NCI-H510A (cell line): Measurements from ENCODE around the gene GRIK4.
"Not testable (repeated sequence)": the region's sequence is repeated elsewhere in the genome, so short reads cannot be mapped to it uniquely, and the experiment has no call there.

ENCODE experiments used
- DNase-seq: peaks from one replicate; lab custom pipeline; 2025; lab: John Stamatoyannopoulos, UW

Gene GRIK4

DNA sequence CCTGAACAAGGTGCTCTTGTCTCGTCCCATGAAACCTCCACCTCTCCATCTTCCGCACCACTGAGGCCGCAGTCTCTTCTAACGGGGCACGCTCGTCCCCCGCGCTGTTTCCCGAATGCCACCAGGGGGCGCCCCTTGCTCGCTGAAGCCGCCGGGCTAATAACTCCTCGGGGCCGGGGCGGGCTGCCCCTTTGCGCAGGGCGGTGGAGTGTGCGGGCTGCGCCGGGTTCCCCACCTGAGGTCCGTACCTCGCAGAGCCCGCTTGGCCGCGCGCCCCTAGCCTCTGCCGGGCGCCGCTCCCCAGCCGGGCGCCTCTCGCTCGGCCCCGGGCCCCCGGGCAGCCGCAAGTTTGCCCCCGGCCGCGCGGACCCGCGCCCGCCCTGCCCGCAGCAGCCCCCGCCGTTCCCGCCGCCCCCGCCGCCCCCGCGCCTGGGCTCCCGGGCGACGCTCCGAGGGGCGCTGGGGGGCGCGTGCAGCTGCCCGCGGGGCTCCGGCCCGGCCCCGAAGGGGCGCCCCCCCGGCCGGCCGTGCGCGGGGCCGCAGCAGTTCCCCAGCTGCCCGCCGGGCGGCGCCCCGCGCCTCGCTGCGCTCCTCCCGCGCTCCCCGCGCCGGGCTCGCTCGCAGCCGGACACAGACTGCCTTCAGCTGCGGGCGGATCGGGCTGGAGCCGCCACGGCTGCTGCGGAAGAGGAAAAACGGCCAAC lies at the start of gene GRIK4:
Gene GRIK4 (plus strand): TSS at position 633 of the 704 bp plus-strand sequence. CDS start 148,571 bp downstream, outside the sequence.
- DNase-seq, result peak; percentile 27

DNA sequence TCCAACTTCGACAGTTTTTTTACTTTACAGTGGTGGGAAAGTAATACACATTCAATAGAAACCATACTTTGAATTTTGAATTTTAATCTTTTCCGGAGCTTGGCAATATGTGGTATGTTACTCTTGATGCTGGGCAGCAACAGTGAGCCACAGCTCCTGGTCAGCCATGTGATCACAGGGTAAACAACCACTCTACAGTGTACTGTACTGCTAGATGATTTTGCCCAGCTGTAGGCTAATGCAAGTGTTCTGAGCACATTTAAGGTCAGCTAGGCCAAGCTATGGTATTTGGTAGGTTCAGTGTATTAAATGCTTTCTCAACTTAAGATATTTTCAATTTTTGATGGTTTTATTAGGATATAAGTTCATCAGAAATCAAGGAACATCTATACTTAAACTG lies 48.7 kb upstream of the GRIK4 start:
- DNase-seq, result no peak

DNA sequence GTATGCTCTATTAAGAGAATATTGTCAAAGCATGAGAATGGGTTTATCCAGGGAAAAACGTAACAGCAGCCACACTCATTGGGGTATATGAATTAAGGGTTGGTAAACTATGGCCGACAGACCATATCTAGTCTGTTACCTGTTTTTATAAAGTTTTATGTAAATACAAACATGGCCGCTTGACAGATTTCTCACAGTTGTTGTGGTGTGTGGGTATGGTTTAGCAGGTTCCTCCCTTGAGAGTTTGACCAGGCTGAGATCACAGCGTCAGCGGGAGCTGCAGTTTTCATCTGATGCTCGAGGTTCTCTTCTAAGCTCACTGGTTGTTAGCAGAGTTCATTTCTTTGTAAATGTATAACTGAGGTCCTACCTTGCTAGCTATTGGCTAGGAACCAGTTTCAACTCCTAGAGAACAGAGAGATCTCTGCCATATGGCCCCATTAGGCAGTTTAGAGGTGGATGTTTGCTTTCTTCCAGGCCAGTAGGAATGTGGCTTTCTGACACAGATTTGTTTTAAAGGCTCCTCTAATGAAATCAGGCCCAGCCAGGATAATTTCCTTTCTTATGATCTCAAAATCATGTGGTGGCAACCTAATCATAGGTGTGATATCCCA lies 45.5 kb upstream of the GRIK4 start:
- no peak for DNase-seq

DNA sequence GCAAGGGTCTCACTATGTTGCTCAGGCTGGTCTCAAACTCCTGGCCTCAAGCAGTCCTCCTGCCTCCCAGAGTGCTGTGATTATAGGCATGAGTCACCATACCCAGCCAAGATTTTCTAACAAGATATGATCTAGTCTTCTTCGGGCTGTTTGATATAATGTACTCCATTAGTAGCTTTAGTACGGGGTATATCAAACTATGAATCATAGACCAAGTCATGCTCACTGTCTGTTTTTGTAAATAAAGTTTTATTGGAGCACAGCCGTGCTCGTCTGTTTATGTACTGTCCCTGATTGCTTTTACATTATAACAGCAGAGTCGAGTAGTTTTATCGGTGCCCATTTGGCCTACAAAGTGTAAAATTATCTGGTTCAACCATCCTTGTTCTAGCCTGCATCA lies 43.9 kb upstream of the GRIK4 start:
- no peak for DNase-seq

DNA sequence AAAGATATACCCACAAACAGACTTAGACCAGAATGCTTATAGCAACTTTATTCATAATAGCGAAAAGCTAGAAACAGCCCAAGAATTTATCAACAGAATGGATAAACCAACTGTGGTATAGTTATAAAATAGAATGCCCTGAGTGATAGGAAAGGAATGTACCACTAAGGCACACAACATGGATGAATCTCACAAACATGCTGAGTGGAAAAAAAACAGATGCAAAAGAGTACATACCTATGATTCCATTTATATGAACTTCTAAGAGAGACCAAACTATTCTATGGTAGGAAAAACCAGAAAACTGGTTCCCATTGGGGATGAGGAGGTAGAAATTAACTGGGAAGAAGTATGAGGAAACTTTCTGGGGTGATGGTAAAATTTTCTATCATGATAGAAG lies 40.4 kb upstream of the GRIK4 start:
- DNase-seq, result no peak

DNA sequence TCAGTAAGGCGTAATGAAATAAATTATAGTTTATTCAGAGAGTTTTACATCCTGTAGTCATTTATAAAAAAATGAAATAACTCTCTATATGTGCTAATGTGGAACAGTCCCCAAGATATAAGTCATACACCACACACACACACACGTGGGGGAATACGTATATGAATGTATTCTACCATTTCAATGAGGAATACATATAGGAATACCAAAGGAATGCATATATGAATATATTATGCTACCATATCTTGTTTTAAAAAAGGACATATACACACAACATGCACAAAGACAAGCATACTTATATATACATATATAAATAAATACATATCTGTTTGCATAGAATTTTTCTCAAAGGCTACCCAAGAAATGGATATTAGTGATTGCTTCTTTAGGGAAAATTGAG lies 39.6 kb upstream of the GRIK4 start:
- DNase-seq, result no peak

- no peak for DNase-seq
These were observed 38.0 kb upstream of the GRIK4 start for GRCh38 chr11:120473503-120473902.

- no peak for DNase-seq
These were observed 29.4 kb upstream of the GRIK4 start for GRCh38 chr11:120482149-120482548.

DNA sequence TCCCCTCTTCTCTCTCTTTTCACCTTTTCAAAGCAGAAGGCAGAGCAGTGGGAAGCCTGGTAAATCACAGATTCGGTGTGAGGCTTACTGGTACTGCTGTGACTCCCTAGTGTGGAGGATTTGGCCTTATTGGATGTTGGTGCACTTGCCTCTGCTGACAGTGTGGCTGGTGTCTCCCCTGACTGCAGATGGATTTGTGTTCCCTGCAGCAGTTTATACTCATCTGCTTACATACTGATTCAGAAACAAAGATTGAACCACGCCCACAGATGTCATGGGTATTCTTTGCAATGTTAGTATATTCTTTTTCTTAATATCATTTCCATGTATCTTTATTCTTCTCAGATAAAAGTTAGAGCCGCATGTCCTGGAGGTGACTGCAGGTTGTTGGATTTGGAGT lies 26.8 kb upstream of the GRIK4 start:
- no peak for DNase-seq

DNA sequence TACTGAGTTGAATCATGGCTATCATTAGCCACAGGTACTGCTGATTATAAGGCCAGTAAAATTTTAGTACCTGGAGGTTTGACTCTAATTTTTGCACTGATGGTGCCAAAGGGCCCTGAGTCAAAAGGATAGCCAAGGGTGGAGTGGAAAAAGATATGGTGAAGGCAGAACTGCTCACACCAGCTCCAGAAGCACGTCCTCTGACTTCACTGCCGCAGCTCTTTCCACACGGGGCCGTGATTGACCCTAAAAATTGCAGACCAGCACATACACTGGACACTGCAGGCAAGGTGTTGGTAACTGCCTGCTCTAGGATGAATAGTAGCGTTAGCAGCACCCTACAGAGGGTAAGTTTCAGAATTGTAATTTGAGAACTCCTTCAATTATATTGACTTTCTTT lies 25.4 kb upstream of the GRIK4 start:
- no peak for DNase-seq

DNA sequence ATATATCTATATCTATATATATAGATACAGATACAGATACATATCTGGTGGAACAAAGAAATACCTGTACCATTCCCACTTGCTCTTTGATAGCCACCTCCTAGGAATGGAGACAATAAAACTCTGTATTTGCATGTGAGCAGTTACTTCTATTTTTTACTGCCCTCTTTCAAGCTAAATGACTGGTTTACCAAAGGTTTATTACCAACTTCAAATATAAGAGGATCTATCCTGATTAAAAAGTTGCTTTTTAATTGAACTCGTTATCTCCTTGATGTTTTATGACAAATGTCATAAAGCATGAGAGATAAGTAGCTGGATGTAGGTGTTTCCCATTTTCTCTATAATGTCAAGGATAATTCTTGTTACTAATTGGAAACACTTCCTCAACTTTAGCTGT lies 21.7 kb upstream of the GRIK4 start:
- DNase-seq, result no peak

- no peak for DNase-seq
These were observed 19.1 kb upstream of the GRIK4 start for GRCh38 chr11:120492486-120492885.

GRCh38 chr11:120494595-120494994 lies 17.0 kb upstream of the GRIK4 start:
- no peak for DNase-seq

DNA sequence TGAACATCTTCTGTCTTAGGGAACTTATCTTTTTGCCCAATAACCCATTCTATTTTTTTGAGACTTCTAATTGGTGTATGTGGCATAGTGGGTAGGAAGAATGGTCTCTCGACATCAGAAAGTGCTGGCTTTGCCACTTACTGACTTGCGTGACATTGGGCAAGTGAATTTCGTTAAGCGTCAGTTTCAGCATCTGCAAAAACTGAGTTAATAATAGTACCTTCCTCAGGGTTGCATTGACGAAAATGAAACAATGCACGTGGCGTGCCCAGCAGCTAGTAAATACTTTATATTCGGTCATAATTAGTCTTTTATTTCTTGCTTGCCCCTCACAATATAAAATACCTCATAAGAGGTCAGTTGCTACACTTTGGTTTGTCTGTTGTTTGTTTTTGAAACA lies 12.5 kb upstream of the GRIK4 start:
- no peak for DNase-seq

- DNase-seq, result no peak
These were observed 11.7 kb upstream of the GRIK4 start for GRCh38 chr11:120499859-120500258.

GRCh38 chr11:120500414-120501071 lies 11.0 kb upstream of the GRIK4 start:
- no peak for DNase-seq

DNA sequence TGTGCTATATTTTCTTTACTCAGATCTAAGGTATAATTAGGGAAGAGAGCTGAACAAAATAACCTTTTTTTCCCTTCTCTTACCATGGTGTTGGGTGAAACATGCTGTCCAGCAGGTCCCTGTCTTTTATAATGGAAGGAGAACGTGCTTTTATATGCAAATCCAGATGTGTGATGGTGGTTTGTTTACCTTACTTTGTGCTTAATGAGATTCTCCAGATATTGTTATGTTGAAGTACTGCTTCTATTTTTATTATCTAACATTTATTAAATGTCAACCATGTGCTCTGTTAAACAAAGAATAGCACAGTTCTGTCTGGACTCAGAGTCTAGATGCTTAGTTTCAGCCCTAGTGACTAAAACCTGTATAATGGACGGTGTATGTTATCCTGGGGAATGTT lies 10.1 kb upstream of the GRIK4 start:
- DNase-seq, result no peak

GRCh38 chr11:120501976-120502755 lies 9.4 kb upstream of the GRIK4 start:
- no peak for DNase-seq

DNA sequence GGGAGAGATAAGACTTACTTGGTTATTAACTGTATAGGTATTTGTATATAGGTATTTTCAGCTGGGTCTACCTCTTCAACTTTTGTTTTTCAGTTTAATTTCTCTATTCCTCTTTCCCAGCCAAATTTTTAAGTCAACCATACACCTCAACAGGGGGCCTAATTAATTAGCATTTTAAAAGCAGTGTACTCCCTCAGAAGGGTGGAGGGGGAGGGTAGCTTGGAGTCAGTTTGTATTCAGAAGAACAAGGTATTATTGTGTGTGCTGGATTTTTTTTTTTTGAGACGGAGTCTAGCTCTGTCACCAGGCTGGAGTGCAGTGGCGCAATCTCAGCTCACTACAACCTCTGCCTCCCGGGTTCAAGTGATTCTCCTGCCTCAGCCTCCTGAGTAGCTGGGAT lies 8.0 kb upstream of the GRIK4 start:
- DNase-seq, result not testable (repeated sequence)

- DNase-seq, result no peak
These were observed 5.6 kb upstream of the GRIK4 start for GRCh38 chr11:120505801-120506425.

- no peak for DNase-seq
These were observed 2.0 kb upstream of the GRIK4 start for GRCh38 chr11:120509346-120510053.
